Measurements from ENCODE around the gene GULP1.

DNA sequence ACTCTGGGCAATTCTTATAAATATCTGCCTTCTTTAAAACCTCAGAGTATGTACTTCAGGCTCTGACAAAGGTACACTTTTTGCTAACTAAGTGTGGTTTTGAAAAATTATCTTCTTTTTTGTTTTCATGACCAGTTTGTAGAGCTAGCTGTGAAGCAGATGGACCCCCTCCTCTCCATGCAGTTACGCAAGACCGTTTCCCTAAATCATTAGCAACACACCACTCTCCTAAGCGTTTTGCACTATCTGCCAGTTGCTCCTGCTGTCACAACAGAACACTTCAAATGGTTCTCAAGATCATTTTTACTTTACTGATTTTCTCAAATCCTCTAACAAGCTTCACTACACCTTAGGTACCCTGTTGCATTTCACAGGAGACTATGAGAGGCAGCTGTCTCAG, 53.3 kb downstream of the GULP1 start:
- no peak for TF ChIP-seq PPARA (CRISPR knock-in tag; IDR thresholded peaks at IDR 0.05; ENCODE audit: borderline replicate concordance)
- TF ChIP-seq ZC3H10 (CRISPR knock-in tag; IDR thresholded peaks at IDR 0.05): no peak
- TF ChIP-seq ZNF565 (CRISPR knock-in tag; conservative IDR thresholded peaks at IDR 0.05; ENCODE audit: low read depth): no peak
- no peak for TF ChIP-seq GLIS3 (CRISPR knock-in tag; IDR thresholded peaks at IDR 0.05)
- TF ChIP-seq, protein P1, sequence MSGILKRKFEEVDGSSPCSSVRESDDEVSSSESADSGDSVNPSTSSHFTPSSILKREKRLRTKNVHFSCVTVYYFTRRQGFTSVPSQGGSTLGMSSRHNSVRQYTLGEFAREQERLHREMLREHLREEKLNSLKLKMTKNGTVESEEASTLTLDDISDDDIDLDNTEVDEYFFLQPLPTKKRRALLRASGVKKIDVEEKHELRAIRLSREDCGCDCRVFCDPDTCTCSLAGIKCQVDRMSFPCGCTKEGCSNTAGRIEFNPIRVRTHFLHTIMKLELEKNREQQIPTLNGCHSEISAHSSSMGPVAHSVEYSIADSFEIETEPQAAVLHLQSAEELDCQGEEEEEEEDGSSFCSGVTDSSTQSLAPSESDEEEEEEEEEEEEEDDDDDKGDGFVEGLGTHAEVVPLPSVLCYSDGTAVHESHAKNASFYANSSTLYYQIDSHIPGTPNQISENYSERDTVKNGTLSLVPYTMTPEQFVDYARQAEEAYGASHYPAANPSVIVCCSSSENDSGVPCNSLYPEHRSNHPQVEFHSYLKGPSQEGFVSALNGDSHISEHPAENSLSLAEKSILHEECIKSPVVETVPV (CRISPR knock-in tag; IDR thresholded peaks at IDR 0.05): no peak
- TF ChIP-seq, protein P2, sequence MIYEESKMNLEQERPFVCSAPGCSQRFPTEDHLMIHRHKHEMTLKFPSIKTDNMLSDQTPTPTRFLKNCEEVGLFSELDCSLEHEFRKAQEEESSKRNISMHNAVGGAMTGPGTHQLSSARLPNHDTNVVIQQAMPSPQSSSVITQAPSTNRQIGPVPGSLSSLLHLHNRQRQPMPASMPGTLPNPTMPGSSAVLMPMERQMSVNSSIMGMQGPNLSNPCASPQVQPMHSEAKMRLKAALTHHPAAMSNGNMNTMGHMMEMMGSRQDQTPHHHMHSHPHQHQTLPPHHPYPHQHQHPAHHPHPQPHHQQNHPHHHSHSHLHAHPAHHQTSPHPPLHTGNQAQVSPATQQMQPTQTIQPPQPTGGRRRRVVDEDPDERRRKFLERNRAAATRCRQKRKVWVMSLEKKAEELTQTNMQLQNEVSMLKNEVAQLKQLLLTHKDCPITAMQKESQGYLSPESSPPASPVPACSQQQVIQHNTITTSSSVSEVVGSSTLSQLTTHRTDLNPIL (CRISPR knock-in tag; IDR thresholded peaks at IDR 0.05; ENCODE audit: low read depth): no peak
- no peak for TF ChIP-seq ESRRG (CRISPR knock-in tag; IDR thresholded peaks at IDR 0.05)
- TF ChIP-seq ZFP30 (CRISPR knock-in tag; IDR thresholded peaks at IDR 0.05): no peak
- TF ChIP-seq RARB (CRISPR knock-in tag; IDR thresholded peaks at IDR 0.05): no peak
- TF ChIP-seq, protein P3, sequence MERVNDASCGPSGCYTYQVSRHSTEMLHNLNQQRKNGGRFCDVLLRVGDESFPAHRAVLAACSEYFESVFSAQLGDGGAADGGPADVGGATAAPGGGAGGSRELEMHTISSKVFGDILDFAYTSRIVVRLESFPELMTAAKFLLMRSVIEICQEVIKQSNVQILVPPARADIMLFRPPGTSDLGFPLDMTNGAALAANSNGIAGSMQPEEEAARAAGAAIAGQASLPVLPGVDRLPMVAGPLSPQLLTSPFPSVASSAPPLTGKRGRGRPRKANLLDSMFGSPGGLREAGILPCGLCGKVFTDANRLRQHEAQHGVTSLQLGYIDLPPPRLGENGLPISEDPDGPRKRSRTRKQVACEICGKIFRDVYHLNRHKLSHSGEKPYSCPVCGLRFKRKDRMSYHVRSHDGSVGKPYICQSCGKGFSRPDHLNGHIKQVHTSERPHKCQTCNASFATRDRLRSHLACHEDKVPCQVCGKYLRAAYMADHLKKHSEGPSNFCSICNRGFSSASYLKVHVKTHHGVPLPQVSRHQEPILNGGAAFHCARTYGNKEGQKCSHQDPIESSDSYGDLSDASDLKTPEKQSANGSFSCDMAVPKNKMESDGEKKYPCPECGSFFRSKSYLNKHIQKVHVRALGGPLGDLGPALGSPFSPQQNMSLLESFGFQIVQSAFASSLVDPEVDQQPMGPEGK (CRISPR knock-in tag; IDR thresholded peaks at IDR 0.05; ENCODE audit: borderline replicate concordance): no peak
- TF ChIP-seq ZNF8 (CRISPR knock-in tag; IDR thresholded peaks at IDR 0.05): no peak
- TF ChIP-seq, protein P4, sequence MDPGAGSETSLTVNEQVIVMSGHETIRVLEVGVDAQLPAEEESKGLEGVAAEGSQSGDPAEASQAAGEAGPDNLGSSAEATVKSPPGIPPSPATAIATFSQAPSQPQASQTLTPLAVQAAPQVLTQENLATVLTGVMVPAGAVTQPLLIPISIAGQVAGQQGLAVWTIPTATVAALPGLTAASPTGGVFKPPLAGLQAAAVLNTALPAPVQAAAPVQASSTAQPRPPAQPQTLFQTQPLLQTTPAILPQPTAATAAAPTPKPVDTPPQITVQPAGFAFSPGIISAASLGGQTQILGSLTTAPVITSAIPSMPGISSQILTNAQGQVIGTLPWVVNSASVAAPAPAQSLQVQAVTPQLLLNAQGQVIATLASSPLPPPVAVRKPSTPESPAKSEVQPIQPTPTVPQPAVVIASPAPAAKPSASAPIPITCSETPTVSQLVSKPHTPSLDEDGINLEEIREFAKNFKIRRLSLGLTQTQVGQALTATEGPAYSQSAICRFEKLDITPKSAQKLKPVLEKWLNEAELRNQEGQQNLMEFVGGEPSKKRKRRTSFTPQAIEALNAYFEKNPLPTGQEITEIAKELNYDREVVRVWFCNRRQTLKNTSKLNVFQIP (CRISPR knock-in tag; IDR thresholded peaks at IDR 0.05; ENCODE audit: borderline replicate concordance, low read depth): no peak
